AG09309 (cell line): ENCODE results near the gene CLPSL2.

Experiments used
- DNase-seq: peaks from one replicate; pipeline ENCODE4 v3.0.0-alpha.2; 2010; ENCODE audit warnings: low read depth
- H3K4me3 ChIP-seq: 2 replicates; pipeline ENCODE4 v1.5.1; 2011; ENCODE audit warnings: mild to moderate bottlenecking, low read depth, low read length, moderate library complexity; ENCODE audit not compliant: control insufficient read depth
- CTCF ChIP-seq: IDR thresholded peaks from 2 replicates; pipeline ENCODE4 v1.5.1; 2011; ENCODE audit warnings: mild to moderate bottlenecking, low read depth, low read length, inconsistent platforms; ENCODE audit not compliant: insufficient read depth, control insufficient read depth; ENCODE audit errors: missing control alignments

Gene CLPSL2

GRCh38 chr6:35824552-35825192, 48.3 kb downstream of the CLPSL2 start:
- DNase-seq: no peak
- no peak for TF ChIP-seq CTCF

More at GRCh38 chr6:35824552-35825192, 48.3 kb downstream of the CLPSL2 start:
- H3K4me3 ChIP-seq: no peak overlapping the region
